Stomach (tissue), 4 donors: ENCODE measurements around the gene RBM41.

ENCODE experiments used
- CTCF ChIP-seq, 7 experiments: fragments of 450-650 bp in 4 of 7; fragments of 200-600 bp in 3 of 7; sonication (generic) in 3 of 7; IDR thresholded peaks; one replicate each; pipeline ENCODE4 v1.5.1; 2016 to 2019; ENCODE audit warnings: antibody characterized with exemption in 7 of 7, control low read depth in 2 of 7, mild to moderate bottlenecking in 1 of 7
- POLR2A ChIP-seq, 4 donors: fragments of 450-650 bp; IDR thresholded peaks; one replicate each; pipeline ENCODE4 v1.6.1; 2016; ENCODE audit warnings: antibody characterized with exemption in 4 of 4, control low read depth in 2 of 4, mild to moderate bottlenecking in 1 of 4, moderate library complexity in 1 of 4
- POLR2AphosphoS5 ChIP-seq, 3 donors: sonication (generic); formaldehyde crosslinking; IDR thresholded peaks; one replicate each; pipeline ENCODE4 v1.6.1; 2016; ENCODE audit warnings: antibody characterized with exemption in 3 of 3

- TF ChIP-seq POLR2A (IDR thresholded peaks at IDR 0.05) (no peak), CTCF (IDR thresholded peaks at IDR 0.05) (no peak), POLR2AphosphoS5 (IDR thresholded peaks at IDR 0.05) (peak in 1 of 3 donors; percentile 4)
These were observed at the start of gene RBM41 for GRCh38 chrX:107118322-107119147.
